ENCODE data around the gene TCF25. TPM values are rescaled to one million over a fixed set of nuclear protein-coding genes. Genes with fewer than 3 reads are reported as not detected.

The TCF25 gene
- total and polyA plus RNA-seq, 10 donors = 113 to 412 (median 251) TPM

GRCh38 chr16:89855301-89855945 lies 18.0 kb upstream of the TCF25 start:
- peaks cover 0 to 2% (median under 1%) of the 10 kb centered on the region in 6 donors for H3K4me1 ChIP-seq
- no peaks in the 10 kb centered on the region for H3K36me3 ChIP-seq
- WGBS, 5 donors = 86 to 94% (median 88%) methylated on average over 20 to 26 of the region's 26 CpGs
- no peak for TF ChIP-seq POLR2A (IDR thresholded peaks at IDR 0.05)
- no peak for TF ChIP-seq CTCF (IDR thresholded peaks at IDR 0.05 in 8 of 11, conservative IDR thresholded peaks at IDR 0.05 in 3 of 11)
- no peak for TF ChIP-seq POLR2AphosphoS5 (IDR thresholded peaks at IDR 0.05)
- peaks cover 0 to 13% (median 0%) of the 10 kb centered on the region in 7 donors for H3K27me3 ChIP-seq (replicated peaks in 1 of 7)
- no peak for DNase-seq
- H3K27ac ChIP-seq = no peak overlapping the region
- H3K9me3 ChIP-seq = no peaks in the 10 kb centered on the region
- intact Hi-C loops (cut with DNase I; ENCODE audit: low total_unique reads) = no loop called here
- H3K4me3 ChIP-seq = no peak overlapping the region

DNA sequence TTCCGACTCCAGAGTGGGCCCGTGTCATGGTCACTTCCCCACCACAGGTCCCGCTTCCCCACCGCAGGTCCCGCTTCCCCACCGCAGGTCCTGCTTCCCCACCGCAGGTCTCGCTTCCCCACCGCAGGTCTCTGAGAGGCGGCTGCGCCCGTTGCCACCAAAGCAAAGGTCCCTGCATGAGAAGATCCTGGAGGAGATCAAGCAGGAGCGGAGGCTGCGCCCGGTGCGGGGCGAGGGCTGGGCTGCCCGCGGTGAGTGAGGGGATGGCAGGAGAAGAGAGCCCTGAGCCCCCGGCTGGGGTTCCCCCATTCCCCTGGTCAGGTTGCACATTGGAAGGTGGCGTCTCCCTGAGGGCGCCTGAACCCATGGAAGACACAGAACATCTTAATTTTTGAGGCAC lies 17.4 kb upstream of the TCF25 start:
- Histone ChIP-seq H3K9me3 (no peaks in the 10 kb centered on the region), H3K27ac (no peak overlapping the region), H3K4me1 (peaks cover 0 to 7% (median 6%) of the 10 kb centered on the region in 6 donors), H3K4me3 (no peak overlapping the region), H3K36me3 (no peaks in the 10 kb centered on the region), H3K27me3 (replicated peaks in 1 of 7) (peaks cover 0 to 16% (median 0%) of the 10 kb centered on the region in 7 donors)
- TF ChIP-seq CTCF (IDR thresholded peaks at IDR 0.05 in 8 of 11, conservative IDR thresholded peaks at IDR 0.05 in 3 of 11) (no peak), POLR2AphosphoS5 (IDR thresholded peaks at IDR 0.05) (no peak), POLR2A (IDR thresholded peaks at IDR 0.05) (no peak)
- no peak for DNase-seq
- intact Hi-C loops (cut with DNase I; ENCODE audit: low total_unique reads) = no loop called here
- 85 to 93% (median 89%) methylated on average over 22 of the region's 22 CpGs for WGBS, 5 donors

DNA sequence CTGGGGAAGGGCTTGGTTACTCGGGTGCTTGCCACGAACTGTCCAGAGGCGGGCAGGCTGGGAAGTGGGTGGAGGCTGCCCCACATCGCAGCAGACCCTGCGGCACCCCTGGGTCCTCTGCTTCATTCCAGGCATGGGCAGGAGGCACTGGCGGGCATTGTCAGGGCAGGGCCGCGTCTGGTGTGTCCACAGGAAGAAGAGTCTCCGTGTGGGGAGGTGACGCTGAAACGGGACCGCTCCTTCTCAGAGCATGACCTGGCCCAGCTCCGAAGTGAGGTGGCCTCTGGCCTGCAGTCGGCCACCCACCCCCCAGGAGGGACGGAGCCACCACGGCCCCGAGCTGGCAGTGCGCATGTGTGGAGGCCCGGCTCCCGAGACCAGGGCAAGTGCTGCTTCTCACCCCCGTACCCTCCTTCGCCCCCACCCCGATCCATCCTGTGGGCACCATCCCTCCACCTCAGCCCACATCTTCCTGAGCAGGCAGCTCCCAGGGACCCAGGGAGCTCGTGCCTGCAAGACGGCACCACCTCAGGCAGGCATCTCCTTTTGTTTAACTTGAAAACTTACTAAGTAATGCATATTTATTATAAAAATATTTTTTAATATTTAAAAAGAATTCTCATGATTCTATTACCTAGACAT lies 14.3 kb upstream of the TCF25 start:
- intact Hi-C loops (cut with DNase I; ENCODE audit: low total_unique reads) = no loop called here
- WGBS, 5 donors = 87 to 94% (median 89%) methylated on average over 13 to 25 of the region's 25 CpGs
- peaks cover 0 to 16% (median 0%) of the 10 kb centered on the region in 7 donors for H3K27me3 ChIP-seq (replicated peaks in 1 of 7)
- peaks cover 13 to 29% (median 24%) of the 10 kb centered on the region in 6 donors for H3K4me1 ChIP-seq
- no peak overlapping the region for H3K4me3 ChIP-seq
- H3K27ac ChIP-seq = no peak overlapping the region
- no peaks in the 10 kb centered on the region for H3K9me3 ChIP-seq
- DNase-seq = no peak
- no peaks in the 10 kb centered on the region for H3K36me3 ChIP-seq
- no peak for TF ChIP-seq POLR2AphosphoS5 (IDR thresholded peaks at IDR 0.05)

GRCh38 chr16:89859615-89860007 lies 13.8 kb upstream of the TCF25 start:
- TF ChIP-seq POLR2A (IDR thresholded peaks at IDR 0.05) (no peak), CTCF (IDR thresholded peaks at IDR 0.05 in 8 of 11, conservative IDR thresholded peaks at IDR 0.05 in 3 of 11) (no peak), POLR2AphosphoS5 (IDR thresholded peaks at IDR 0.05) (no peak)
- WGBS, 5 donors = 80 to 94% (median 90%) methylated on average over 15 to 16 of the region's 16 CpGs
- H3K4me1 ChIP-seq = peaks cover 13 to 34% (median 29%) of the 10 kb centered on the region in 6 donors
- peaks cover 0 to 16% (median 0%) of the 10 kb centered on the region in 7 donors for H3K27me3 ChIP-seq (replicated peaks in 1 of 7)
- no peaks in the 10 kb centered on the region for H3K9me3 ChIP-seq
- no peak for DNase-seq
- H3K36me3 ChIP-seq = no peaks in the 10 kb centered on the region
- H3K4me3 ChIP-seq = no peak overlapping the region
- no peak overlapping the region for H3K27ac ChIP-seq
- intact Hi-C loops (cut with DNase I; ENCODE audit: low total_unique reads) = loop anchor here (5.0 kb wide), 1 partner anchor 152 kb away; no protein-coding TSS in a partner anchor

Measured in spleen (tissue), 11 donors.